Testis (tissue), 3 donors: Measurements from ENCODE around the gene SPI1. TPM values are rescaled to one million over a fixed set of nuclear protein-coding genes. Genes with fewer than 3 reads are reported as not detected.

Experiments
- DNase-seq: peaks from one replicate; pipeline ENCODE4 v3.0.0-alpha.2; 2019
- H3K27ac ChIP-seq, 2 donors: fragments of 200-600 bp; sonication (generic); one replicate each; pipeline ENCODE4 v1.5.1; 2019
- H3K27me3 ChIP-seq: fragments of 200-600 bp; sonication (generic); one replicate; pipeline ENCODE4 v1.5.1; 2019
- H3K36me3 ChIP-seq: fragments of 200-600 bp; sonication (generic); one replicate; pipeline ENCODE4 v1.5.1; 2017; ENCODE audit warnings: low read depth; ENCODE audit errors: missing control alignments
- H3K4me1 ChIP-seq: fragments of 200-600 bp; sonication (generic); one replicate; pipeline ENCODE4 v1.5.1; 2019
- H3K4me3 ChIP-seq, 2 donors: fragments of 200-600 bp; sonication (generic); one replicate each; pipeline ENCODE4 v1.5.1; 2017 to 2019
- H3K9me3 ChIP-seq: fragments of 200-600 bp; sonication (generic); one replicate; pipeline ENCODE4 v1.5.1; 2017
- POLR2A ChIP-seq: fragments of 450-650 bp; IDR thresholded peaks from one replicate; pipeline ENCODE4 v1.6.1; 2017; ENCODE audit warnings: antibody characterized with exemption, mild to moderate bottlenecking, moderate library complexity
- WGBS, 2 donors: methylation state at CpG; one replicate each; pipeline ENCODE4 v1.1.5; 2018; 5-methylcytosine and 5-hydroxymethylcytosine counted together
- intact Hi-C: fragments of 100-400 bp; cut with DNase I; formaldehyde crosslinking; loops from one replicate; pipeline ENCODE4 v1.15.1; 2023; ENCODE audit warnings: low total_unique reads
- polyA plus RNA-seq: library from polyadenylated mRNA; stranded (reverse); fragments of 350-450 nt; fragmentation: Illumina TruSeq; extraction: RNeasy Lipid Tissue Mini Kit (QIAGEN cat#74804); gene quantifications from one replicate; pipeline ENCODE4 v1.2.3, GENCODE V29; 2014; ENCODE audit warnings: low read depth, low replicate concordance; ENCODE audit not compliant: insufficient read depth
- total RNA-seq, 2 donors: library from RNA; depleted of rRNA; stranded (reverse); fragments of >200 nt; gene quantifications; one replicate each; pipeline ENCODE4 v1.2.3, GENCODE V29; 2016
- TF ChIP-seq, protein P1 (sequence below), 3 experiments: fragments of 450-650 bp in 2 of 3; fragments of 200-600 bp in 1 of 3; sonication (generic) in 1 of 3; IDR thresholded peaks; one replicate each; pipeline ENCODE4 v1.5.1; 2016 to 2019; ENCODE audit warnings: antibody characterized with exemption in 3 of 3, mild to moderate bottlenecking in 2 of 3, moderate library complexity in 1 of 3

The SPI1 gene
- total and polyA plus RNA-seq, 3 donors from 2014 or later, result 4.6 to 16.3 (median 7.4) TPM

DNA sequence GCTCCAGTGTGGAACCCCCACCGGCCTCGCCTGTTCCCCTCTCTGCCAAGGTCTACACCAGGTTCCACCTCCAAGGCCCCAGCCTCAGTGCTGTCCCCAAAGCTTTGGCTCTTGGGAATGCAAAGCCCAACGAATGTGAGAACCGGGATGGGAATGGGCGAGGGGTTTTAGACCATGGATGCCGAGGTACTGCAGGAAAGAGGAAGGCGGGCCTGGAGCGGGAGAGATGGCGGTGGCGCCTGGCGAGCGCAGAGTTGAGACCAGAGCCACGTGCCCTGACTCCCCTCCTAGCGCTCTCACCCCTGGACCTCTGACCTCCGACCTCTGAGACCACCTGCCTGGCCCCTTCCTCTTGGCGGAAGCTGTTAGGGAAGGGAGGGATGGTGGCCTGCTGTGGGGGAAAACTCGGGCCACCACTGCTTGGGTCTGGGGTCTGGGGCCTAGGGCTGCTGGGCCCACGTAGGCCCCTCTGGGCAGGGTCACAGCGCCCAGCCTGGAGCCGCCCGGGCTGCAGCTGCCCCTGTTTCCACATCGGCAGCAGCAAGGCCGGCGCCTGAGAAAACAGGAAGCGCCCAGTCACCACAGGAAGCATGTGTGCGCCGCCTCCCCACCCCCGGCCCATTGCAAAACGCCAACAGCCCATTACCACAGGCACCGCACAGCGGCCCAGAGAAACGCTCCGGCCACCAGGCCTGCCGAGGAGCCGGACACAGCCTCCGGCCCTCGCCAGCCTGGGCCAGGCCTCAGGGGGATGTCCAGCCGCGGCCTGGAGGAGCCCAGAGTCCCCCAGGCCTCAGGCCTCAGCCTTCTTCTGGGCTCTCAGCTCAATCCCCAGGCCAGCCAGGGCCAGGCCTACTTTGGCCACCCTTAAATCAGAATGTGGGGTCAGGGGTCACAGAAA is 16.2 kb upstream of the SPI1 start:
- Histone ChIP-seq H3K4me3 (no peak overlapping the region), H3K36me3 (no peaks in the 10 kb centered on the region), H3K4me1 (no peaks in the 10 kb centered on the region), H3K27ac (peak overlapping the region; percentile 55 to 80), H3K9me3 (no peaks in the 10 kb centered on the region), H3K27me3 (no peaks in the 10 kb centered on the region)
- no peak for TF ChIP-seq POLR2A
- TF ChIP-seq, protein P1, sequence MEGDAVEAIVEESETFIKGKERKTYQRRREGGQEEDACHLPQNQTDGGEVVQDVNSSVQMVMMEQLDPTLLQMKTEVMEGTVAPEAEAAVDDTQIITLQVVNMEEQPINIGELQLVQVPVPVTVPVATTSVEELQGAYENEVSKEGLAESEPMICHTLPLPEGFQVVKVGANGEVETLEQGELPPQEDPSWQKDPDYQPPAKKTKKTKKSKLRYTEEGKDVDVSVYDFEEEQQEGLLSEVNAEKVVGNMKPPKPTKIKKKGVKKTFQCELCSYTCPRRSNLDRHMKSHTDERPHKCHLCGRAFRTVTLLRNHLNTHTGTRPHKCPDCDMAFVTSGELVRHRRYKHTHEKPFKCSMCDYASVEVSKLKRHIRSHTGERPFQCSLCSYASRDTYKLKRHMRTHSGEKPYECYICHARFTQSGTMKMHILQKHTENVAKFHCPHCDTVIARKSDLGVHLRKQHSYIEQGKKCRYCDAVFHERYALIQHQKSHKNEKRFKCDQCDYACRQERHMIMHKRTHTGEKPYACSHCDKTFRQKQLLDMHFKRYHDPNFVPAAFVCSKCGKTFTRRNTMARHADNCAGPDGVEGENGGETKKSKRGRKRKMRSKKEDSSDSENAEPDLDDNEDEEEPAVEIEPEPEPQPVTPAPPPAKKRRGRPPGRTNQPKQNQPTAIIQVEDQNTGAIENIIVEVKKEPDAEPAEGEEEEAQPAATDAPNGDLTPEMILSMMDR (IDR thresholded peaks at IDR 0.05), result no peak
- no peak for DNase-seq
- 77 to 89% methylated on average over 25 to 35 of the region's 39 CpGs for whole genome bisulfite sequencing, 2 donors
- intact Hi-C loops, result no loop called here

DNA sequence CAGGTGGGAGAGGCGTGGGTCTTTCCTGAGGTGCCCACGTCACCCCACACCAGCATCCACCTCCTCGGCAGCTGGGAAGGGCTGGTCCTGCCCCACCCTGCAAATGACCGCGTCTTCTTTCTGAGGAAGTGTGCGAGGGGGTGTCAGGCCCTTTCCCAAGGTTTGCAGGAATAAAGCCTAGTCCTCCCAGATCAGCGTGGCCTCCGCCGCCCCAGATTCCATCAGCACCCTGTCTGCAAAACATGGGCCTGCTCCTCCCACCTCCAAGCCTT is 15.6 kb upstream of the SPI1 start:
- no peak for DNase-seq
- H3K4me3 ChIP-seq, result no peak overlapping the region
- no peaks in the 10 kb centered on the region for H3K9me3 ChIP-seq
- H3K36me3 ChIP-seq, result no peaks in the 10 kb centered on the region
- H3K27ac ChIP-seq, result peak overlapping the region in 1 of 2 donors; percentile 80
- no peaks in the 10 kb centered on the region for H3K4me1 ChIP-seq
- intact Hi-C loops, result no loop called here
- TF ChIP-seq, protein P1 (IDR thresholded peaks at IDR 0.05), result no peak
- TF ChIP-seq POLR2A, result no peak
- no peaks in the 10 kb centered on the region for H3K27me3 ChIP-seq
- WGBS, 2 donors, result 80 to 90% methylated on average over 3 to 9 of the region's 9 CpGs

DNA sequence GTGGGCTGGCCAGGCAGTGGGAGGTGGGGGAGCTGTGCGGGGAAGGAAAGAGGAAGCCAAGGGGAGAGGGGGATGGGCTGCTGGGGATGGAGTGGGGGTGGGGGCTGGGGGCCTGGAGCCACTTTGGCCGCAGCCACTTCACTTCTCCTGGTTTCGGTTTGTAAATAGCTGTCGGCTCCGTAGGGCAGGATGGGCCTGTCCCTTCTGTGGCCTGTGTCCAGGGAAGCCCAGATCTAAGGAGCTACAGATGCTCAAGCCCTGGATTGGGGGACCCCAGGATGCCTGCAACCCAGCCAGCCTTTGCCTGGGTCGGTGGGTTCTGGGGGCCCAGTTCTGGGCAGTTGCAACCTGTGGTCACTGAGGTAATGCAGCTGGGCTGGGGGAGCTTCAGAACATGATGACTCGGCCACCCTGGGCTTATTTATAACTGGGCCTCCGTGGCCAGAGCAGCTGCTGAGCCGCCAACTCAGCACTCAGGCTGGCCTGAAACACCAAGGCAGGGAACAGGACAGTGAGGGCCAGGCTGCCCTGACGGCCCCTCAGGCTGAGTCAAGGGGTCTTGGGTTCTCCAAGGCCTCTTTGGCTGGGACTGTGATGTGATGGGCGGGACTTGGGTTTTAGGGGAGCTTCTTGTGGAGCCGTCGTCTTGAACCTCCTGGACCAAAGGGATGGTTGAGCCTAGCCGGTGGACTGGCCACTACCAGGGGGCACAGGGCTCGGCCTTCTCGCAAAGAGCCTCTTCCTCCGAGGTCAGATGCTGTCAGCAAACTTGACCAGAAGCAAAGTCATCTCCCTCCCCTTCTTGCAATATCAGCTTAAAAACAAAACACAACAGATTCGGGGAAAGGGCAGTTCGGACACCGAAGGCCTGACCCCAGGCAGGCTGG is 15.1 kb upstream of the SPI1 start:
- no peaks in the 10 kb centered on the region for H3K4me1 ChIP-seq
- peak overlapping the region in 1 of 2 donors; percentile 80 for H3K27ac ChIP-seq
- peak; percentile 33 for DNase-seq
- H3K4me3 ChIP-seq, result no peak overlapping the region
- WGBS, 2 donors, result 65 to 77% methylated on average over 16 to 18 of the region's 20 CpGs
- no peaks in the 10 kb centered on the region for H3K36me3 ChIP-seq
- H3K27me3 ChIP-seq, result no peaks in the 10 kb centered on the region
- TF ChIP-seq POLR2A, result no peak
- TF ChIP-seq, protein P1 (IDR thresholded peaks at IDR 0.05), result no peak
- no peaks in the 10 kb centered on the region for H3K9me3 ChIP-seq
- intact Hi-C loops, result no loop called here

DNA sequence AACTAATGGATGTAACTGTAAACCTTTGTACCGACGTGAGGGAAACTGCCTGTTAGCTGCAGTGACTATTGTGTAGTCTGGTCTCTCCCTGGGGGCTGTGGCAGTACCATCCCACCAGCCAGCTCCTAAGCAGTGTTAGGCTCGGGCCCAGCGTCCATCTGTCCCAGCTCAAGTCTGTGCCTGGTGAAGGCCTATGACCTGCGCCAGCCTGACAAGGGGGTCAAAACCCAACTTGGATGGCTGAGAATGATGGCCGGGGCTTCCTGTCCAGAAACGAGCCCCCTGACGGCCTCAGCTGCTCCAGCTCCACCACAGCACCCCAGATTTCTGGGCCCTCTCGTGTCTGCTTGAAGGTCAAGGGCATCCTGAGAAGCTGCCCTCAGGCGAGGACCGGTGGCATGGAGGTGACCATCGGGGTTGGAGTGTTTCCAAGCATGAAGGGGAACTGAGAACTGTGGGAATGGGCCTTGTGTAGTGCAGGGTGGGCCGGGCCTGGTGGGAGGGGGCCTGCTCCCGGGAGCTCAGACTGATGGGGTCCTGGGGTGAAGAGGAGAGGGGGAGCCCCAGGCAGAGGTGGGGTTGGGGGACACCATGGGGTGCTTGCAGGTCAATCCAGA is 14.3 kb upstream of the SPI1 start:
- Histone ChIP-seq H3K4me3 (no peak overlapping the region), H3K27me3 (no peaks in the 10 kb centered on the region), H3K9me3 (no peaks in the 10 kb centered on the region), H3K36me3 (no peaks in the 10 kb centered on the region), H3K4me1 (no peaks in the 10 kb centered on the region), H3K27ac (no peak overlapping the region)
- TF ChIP-seq POLR2A, result no peak
- TF ChIP-seq, protein P1 (IDR thresholded peaks at IDR 0.05), result no peak
- intact Hi-C loops, result no loop called here
- 89 to 93% methylated on average over 12 to 14 of the region's 14 CpGs for WGBS, 2 donors
- DNase-seq, result no peak
